Chondrocyte (in vitro differentiated cells): ENCODE measurements around the gene ABHD12. TPM values are rescaled to one million over a fixed set of nuclear protein-coding genes. Genes with fewer than 3 reads are reported as not detected.
"Not testable (repeated sequence)": the region's sequence is repeated elsewhere in the genome, so short reads cannot be mapped to it uniquely, and the experiment has no call there.

Experiments used
- DNase-seq: peaks from one replicate; pipeline ENCODE4 v3.0.0; 2021; ENCODE audit warnings: mixed read lengths, low spot score
- H3K27ac Mint-ChIP-seq: one replicate; pipeline ENCODE4 v1.8.0; 2021; ENCODE audit warnings: mild to moderate bottlenecking, moderate library complexity, mixed read lengths; ENCODE audit not compliant: unreplicated experiment
- H3K27me3 Mint-ChIP-seq: 2 replicates; pipeline ENCODE4 v1.8.0; 2021; ENCODE audit warnings: low read depth, mixed read lengths
- H3K36me3 Mint-ChIP-seq: 2 replicates; pipeline ENCODE4 v1.8.0; 2021; ENCODE audit warnings: low read depth, mixed read lengths
- H3K4me1 Mint-ChIP-seq: 2 replicates; pipeline ENCODE4 v1.8.0; 2021; ENCODE audit warnings: low read depth, mild to moderate bottlenecking, mixed read lengths
- H3K4me3 Mint-ChIP-seq: one replicate; pipeline ENCODE4 v1.8.0; 2021; ENCODE audit warnings: mild to moderate bottlenecking, moderate library complexity, mixed read lengths; ENCODE audit not compliant: unreplicated experiment
- H3K9me3 Mint-ChIP-seq: 2 replicates; pipeline ENCODE4 v1.8.0; 2021; ENCODE audit warnings: low read depth, mixed read lengths
- CTCF ChIP-seq: fragments of 200-600 bp; sonication (generic); IDR thresholded peaks from 2 replicates; pipeline ENCODE4 v1.5.0; 2021; ENCODE audit warnings: antibody characterized with exemption, mild to moderate bottlenecking, moderate library complexity
- total RNA-seq: library from RNA; stranded (reverse); gene quantifications from 3 replicates; pipeline ENCODE4 v1.2.1, GENCODE V29; 2021

The ABHD12 gene
- total RNA-seq, 1 donor from 2014 or later: 49.4 TPM

- Mint-ChIP-seq H3K27ac (no peak overlapping the region), H3K9me3 (no peaks in the 10 kb centered on the region), H3K4me1 (no peaks in the 10 kb centered on the region), H3K27me3 (no peaks in the 10 kb centered on the region), H3K4me3 (no peak overlapping the region), H3K36me3 (peaks cover 37% of the 10 kb centered on the region)
- no peak for TF ChIP-seq CTCF
- peak; percentile 58 for DNase-seq
Observed at GRCh38 chr20:25271486-25272222, 119.0 kb downstream of the ABHD12 start.

- Mint-ChIP-seq H3K9me3 (no peaks in the 10 kb centered on the region), H3K4me3 (no peak overlapping the region), H3K27me3 (no peaks in the 10 kb centered on the region), H3K27ac (no peak overlapping the region), H3K36me3 (peaks cover 34% of the 10 kb centered on the region), H3K4me1 (no peaks in the 10 kb centered on the region)
- no peak for DNase-seq
- no peak for TF ChIP-seq CTCF
Observed at GRCh38 chr20:25270829-25271251, 119.8 kb downstream of the ABHD12 start.

GRCh38 chr20:25269833-25270170 lies 120.8 kb downstream of the ABHD12 start:
- Mint-ChIP-seq H3K4me1 (no peaks in the 10 kb centered on the region), H3K27ac (no peak overlapping the region), H3K4me3 (no peak overlapping the region), H3K27me3 (no peaks in the 10 kb centered on the region), H3K36me3 (peaks cover 28% of the 10 kb centered on the region), H3K9me3 (no peaks in the 10 kb centered on the region)
- DNase-seq: peak; percentile 75
- no peak for TF ChIP-seq CTCF

- H3K27ac Mint-ChIP-seq: no peak overlapping the region
- no peaks in the 10 kb centered on the region for H3K27me3 Mint-ChIP-seq
- no peak overlapping the region for H3K4me3 Mint-ChIP-seq
- DNase-seq: no peak
- no peak for TF ChIP-seq CTCF
- no peaks in the 10 kb centered on the region for H3K4me1 Mint-ChIP-seq
- peaks cover 4% of the 10 kb centered on the region for H3K9me3 Mint-ChIP-seq
- H3K36me3 Mint-ChIP-seq: peaks cover 29% of the 10 kb centered on the region
Observed at GRCh38 chr20:25269057-25269832, 121.4 kb downstream of the ABHD12 start.

GRCh38 chr20:25260770-25261437 lies 129.7 kb downstream of the ABHD12 start:
- H3K27ac Mint-ChIP-seq, H3K27me3 Mint-ChIP-seq, H3K4me3 Mint-ChIP-seq, DNase-seq: not testable (repeated sequence)
- peaks cover 13% of the 10 kb centered on the region for H3K9me3 Mint-ChIP-seq
- peaks cover 23% of the 10 kb centered on the region for H3K4me1 Mint-ChIP-seq
- H3K36me3 Mint-ChIP-seq: peaks cover 35% of the 10 kb centered on the region
